Panc1 (cell line): ENCODE results near the gene TRIOBP. TPM values are rescaled to one million over a fixed set of nuclear protein-coding genes. Genes with fewer than 3 reads are reported as not detected.

Experiments
- ATAC-seq: fragments of 200-7000 bp; cut with Tn5 transposase; 2 replicates; pipeline ENCODE4 v1.9.1; 2020; ENCODE audit warnings: mild to moderate bottlenecking, moderate library complexity
- BruUV-seq: library from RNA; stranded (reverse); fragments of 400-500 nt; replicated peaks from 2 replicates; lab custom pipeline; 2021; lab: Mats Ljungman, UMichigan
- CTCF ChIA-PET: fragments of 300-600 bp; sonication (Branson Sonifier 250); formaldehyde crosslinking; loops from one replicate; lab custom pipeline; 2022; ENCODE audit warnings: antibody characterized with exemption; lab: Charles Lee
- POLR2A ChIA-PET: fragments of 300-600 bp; sonication (Branson Sonifier 250); formaldehyde crosslinking; loops from one replicate; lab custom pipeline; 2022; ENCODE audit warnings: antibody characterized with exemption; lab: Charles Lee
- DNase-seq: peaks from one replicate; pipeline ENCODE4 v3.0.0-alpha.2; 2010; ENCODE audit warnings: low read depth, low spot score
- H3K27ac ChIP-seq: 2 replicates; pipeline ENCODE4 v1.5.1; 2011; ENCODE audit warnings: mild to moderate bottlenecking, low read length, inconsistent platforms
- H3K27me3 ChIP-seq: fragments of 200-500 bp; sonication (Bioruptor generic); 2 replicates; pipeline ENCODE4 v1.6.0; 2014; ENCODE audit warnings: low read length, inconsistent platforms; ENCODE audit not compliant: control insufficient read depth, insufficient read depth
- H3K36me3 ChIP-seq: fragments of 200-500 bp; sonication (Bioruptor generic); 2 replicates; pipeline ENCODE4 v1.5.1; 2014; ENCODE audit warnings: inconsistent platforms, mild to moderate bottlenecking, low read length, moderate library complexity; ENCODE audit not compliant: control insufficient read depth, insufficient read depth
- H3K4me1 ChIP-seq: 2 replicates; pipeline ENCODE4 v1.5.1; 2011; ENCODE audit warnings: inconsistent platforms, mild to moderate bottlenecking, low read length, moderate library complexity; ENCODE audit not compliant: control insufficient read depth, insufficient read depth
- H3K4me3 ChIP-seq, 2 experiments: 2 replicates each; pipeline ENCODE4 v1.5.1; 2011 to 2012; ENCODE audit warnings: low read depth in 2 of 2, low read length in 2 of 2, mild to moderate bottlenecking in 2 of 2, inconsistent platforms in 1 of 2, moderate library complexity in 1 of 2
- H3K9me3 ChIP-seq: fragments of 200-500 bp; sonication (Bioruptor generic); 2 replicates; pipeline ENCODE4 v1.5.1; 2014; ENCODE audit warnings: low read depth, mild to moderate bottlenecking, inconsistent platforms, low read length, moderate library complexity; ENCODE audit not compliant: control insufficient read depth, insufficient read depth
- POLR2AphosphoS5 ChIP-seq: IDR thresholded peaks from 2 replicates; pipeline ENCODE4 v1.6.1; 2012; ENCODE audit warnings: mild to moderate bottlenecking, low read depth, low read length, moderate library complexity
- REST ChIP-seq, 2 experiments: IDR thresholded peaks; 2 replicates each; pipeline ENCODE4 v1.6.1; 2011 to 2012; ENCODE audit warnings: low read depth in 2 of 2, control low read depth in 1 of 2, low read length in 1 of 2, mild to moderate bottlenecking in 1 of 2, moderate library complexity in 1 of 2; ENCODE audit not compliant: insufficient read depth in 1 of 2
- SIN3A ChIP-seq: IDR thresholded peaks from 2 replicates; pipeline ENCODE4 v1.6.1; 2012; ENCODE audit warnings: low read depth, mild to moderate bottlenecking, low read length, moderate library complexity, borderline replicate concordance; ENCODE audit not compliant: insufficient read depth
- TCF7L2 ChIP-seq: IDR thresholded peaks from 2 replicates; pipeline ENCODE4 v1.6.1; 2011; ENCODE audit warnings: mild to moderate bottlenecking, low read depth, low read length, inconsistent platforms
- in situ Hi-C: cut with HindIII; loops from 2 replicates; pipeline ENCODE4 v1.10.0; 2016; ENCODE audit warnings: low sequenced_read_pairs, low pct_unique_long_range_greater_than_20kb
- intact Hi-C: fragments of 100-400 bp; cut with micrococcal nuclease; formaldehyde crosslinking; loops from one replicate; pipeline ENCODE4 v1.10.0; 2022; ENCODE audit not compliant: unreplicated experiment
- total RNA-seq: library from RNA; stranded (reverse); gene quantifications from one replicate; pipeline ENCODE4 v1.2.1, GENCODE V29; 2021; ENCODE audit not compliant: unreplicated experiment
- TF ChIP-seq, protein P1 (sequence below): fragments of 450-650 bp; IDR thresholded peaks from 2 replicates; pipeline ENCODE4 v1.5.1; 2017; ENCODE audit warnings: mild to moderate bottlenecking

The TRIOBP gene
- total RNA-seq, 1 experiment from 2014 or later: 50.5 TPM

- TF ChIP-seq, protein P1, sequence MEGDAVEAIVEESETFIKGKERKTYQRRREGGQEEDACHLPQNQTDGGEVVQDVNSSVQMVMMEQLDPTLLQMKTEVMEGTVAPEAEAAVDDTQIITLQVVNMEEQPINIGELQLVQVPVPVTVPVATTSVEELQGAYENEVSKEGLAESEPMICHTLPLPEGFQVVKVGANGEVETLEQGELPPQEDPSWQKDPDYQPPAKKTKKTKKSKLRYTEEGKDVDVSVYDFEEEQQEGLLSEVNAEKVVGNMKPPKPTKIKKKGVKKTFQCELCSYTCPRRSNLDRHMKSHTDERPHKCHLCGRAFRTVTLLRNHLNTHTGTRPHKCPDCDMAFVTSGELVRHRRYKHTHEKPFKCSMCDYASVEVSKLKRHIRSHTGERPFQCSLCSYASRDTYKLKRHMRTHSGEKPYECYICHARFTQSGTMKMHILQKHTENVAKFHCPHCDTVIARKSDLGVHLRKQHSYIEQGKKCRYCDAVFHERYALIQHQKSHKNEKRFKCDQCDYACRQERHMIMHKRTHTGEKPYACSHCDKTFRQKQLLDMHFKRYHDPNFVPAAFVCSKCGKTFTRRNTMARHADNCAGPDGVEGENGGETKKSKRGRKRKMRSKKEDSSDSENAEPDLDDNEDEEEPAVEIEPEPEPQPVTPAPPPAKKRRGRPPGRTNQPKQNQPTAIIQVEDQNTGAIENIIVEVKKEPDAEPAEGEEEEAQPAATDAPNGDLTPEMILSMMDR: no peak
- TF ChIP-seq REST (IDR thresholded peaks at IDR 0.05; ENCODE audit: insufficient read depth in 1 of 2, low read depth in 2 of 2, low read length in 1 of 2) (no peak), TCF7L2 (no peak), POLR2AphosphoS5 (no peak), SIN3A (no peak)
- H3K4me3 ChIP-seq: no peak overlapping the region
- ChIA-PET POLR2A (no interaction called here), CTCF (no interaction called here)
- no peak for ATAC-seq
- intact Hi-C loops (no loop called here), in situ Hi-C loops (no loop called here)
- no peaks in the 10 kb centered on the region for H3K4me1 ChIP-seq
- no peak overlapping the region for H3K27ac ChIP-seq
- peaks cover 2% of the 10 kb centered on the region; the same call in 1 of the 2 replicates for H3K36me3 ChIP-seq
- DNase-seq: no peak
- BruUV-seq: no TSS peak
- no peaks in the 10 kb centered on the region for H3K27me3 ChIP-seq
- H3K9me3 ChIP-seq: no peaks in the 10 kb centered on the region
Measured at GRCh38 chr22:37690407-37690806, 6.4 kb upstream of the TRIOBP start.

DNA sequence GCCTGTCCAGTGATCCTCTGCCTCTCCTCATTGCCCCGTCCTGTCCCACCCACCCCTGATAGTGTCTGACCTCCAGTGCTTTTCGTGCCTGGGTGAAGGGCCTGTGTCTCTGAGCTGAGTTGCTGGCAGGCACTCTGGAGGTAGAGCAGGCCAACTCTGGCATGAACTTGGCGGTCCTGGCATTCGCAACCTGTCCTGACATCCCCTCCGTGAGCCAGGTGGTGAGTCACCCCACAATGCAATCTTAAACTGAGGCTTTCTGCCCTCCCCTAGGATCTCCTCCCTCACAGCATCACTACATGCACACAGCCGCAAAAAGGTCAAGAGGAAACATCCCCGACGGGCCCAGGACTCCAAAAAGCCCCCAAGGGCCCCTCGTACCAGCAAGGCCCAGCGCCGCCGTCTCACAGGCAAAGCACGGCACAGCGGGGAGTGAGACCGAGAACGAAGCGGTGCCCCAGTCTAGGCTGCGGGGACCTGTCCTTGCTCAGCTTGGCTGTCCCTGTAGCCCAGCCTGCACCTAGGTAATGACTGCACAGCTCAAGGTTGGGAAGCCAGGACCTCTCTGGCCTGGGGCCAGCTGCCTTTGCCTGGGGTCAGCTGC lies 5.8 kb upstream of the TRIOBP start:
- no TSS peak for BruUV-seq
- TF ChIP-seq REST (IDR thresholded peaks at IDR 0.05; ENCODE audit: insufficient read depth in 1 of 2, low read depth in 2 of 2, low read length in 1 of 2) (no peak), POLR2AphosphoS5 (no peak), SIN3A (no peak), TCF7L2 (no peak)
- TF ChIP-seq, protein P1: no peak
- no peaks in the 10 kb centered on the region for H3K27me3 ChIP-seq
- no peak overlapping the region for H3K27ac ChIP-seq
- H3K36me3 ChIP-seq: peaks cover 2% of the 10 kb centered on the region; the same call in 1 of the 2 replicates
- DNase-seq (no peak), ATAC-seq (no peak)
- ChIA-PET POLR2A (no interaction called here), CTCF (no interaction called here)
- no peak overlapping the region for H3K4me3 ChIP-seq
- in situ Hi-C loops: no loop called here
- H3K9me3 ChIP-seq: no peaks in the 10 kb centered on the region
- H3K4me1 ChIP-seq: no peaks in the 10 kb centered on the region
- intact Hi-C loops: no loop called here
